Measurements from ENCODE around the gene RANBP1. TPM values are rescaled to one million over a fixed set of nuclear protein-coding genes. Genes with fewer than 3 reads are reported as not detected.

Gene RANBP1
- total and polyA plus RNA-seq, 2 of the 13 experiments (the other 11 are each of a cell fraction or from before 2014, with no cell fraction given): 181 to 492 TPM

DNA sequence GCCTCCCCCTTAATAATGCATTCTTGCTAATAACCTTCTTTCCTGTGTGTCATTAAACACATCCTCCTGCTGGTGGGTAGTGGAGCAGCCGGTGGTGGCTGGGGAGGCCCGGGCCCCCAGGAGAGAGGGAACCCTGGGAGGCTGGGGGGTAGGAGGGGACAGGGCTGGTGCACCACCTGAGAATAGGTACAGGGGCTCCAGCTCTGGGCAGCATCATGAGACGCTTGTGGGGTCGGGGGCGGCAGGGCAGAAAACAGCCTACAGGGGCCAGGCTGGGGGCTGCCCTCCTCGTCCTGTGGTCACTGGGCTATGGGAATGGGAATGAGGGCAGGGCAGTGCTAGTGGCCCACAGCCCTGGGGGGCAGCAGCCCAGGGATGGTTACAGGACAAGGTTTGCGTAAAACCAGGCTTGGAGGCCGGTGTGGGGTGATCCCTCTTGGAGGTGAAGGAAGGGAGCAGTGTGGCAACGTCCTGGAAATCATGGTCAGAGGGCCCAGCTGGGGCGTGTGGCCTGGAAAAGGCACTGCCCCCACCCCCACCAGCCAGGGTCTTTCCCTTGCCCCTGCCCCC lies 53.4 kb downstream of the RANBP1 start:
- no TSS peak for BruUV-seq (replicated peaks)
- no peak overlapping the region for H3K4me3 ChIP-seq (replicated peaks in 1 of 3; ENCODE audit: insufficient read depth in 1 of 3, low read depth in 2 of 3, low read length in 3 of 3)
- in situ Hi-C loops (cut with HindIII; ENCODE audit: extremely low pct_ligation_motif_present, low pct_unique_long_range_greater_than_20kb): loop anchor here (25.0 kb wide), 1 partner anchor 1207 kb away; no protein-coding TSS in a partner anchor

More for the DNA sequence above, 53.4 kb downstream of the RANBP1 start:
- no peak for TF ChIP-seq CAMTA2 (CRISPR knock-in tag; IDR thresholded peaks at IDR 0.05; ENCODE audit: borderline replicate concordance)
- no peak for TF ChIP-seq ZNF761 (CRISPR knock-in tag; conservative IDR thresholded peaks at IDR 0.05)
- no peak for TF ChIP-seq HOXA5 (CRISPR knock-in tag; IDR thresholded peaks at IDR 0.05)
- no peak for TF ChIP-seq MIER2 (CRISPR knock-in tag; IDR thresholded peaks at IDR 0.05)
- TF ChIP-seq, protein P1, sequence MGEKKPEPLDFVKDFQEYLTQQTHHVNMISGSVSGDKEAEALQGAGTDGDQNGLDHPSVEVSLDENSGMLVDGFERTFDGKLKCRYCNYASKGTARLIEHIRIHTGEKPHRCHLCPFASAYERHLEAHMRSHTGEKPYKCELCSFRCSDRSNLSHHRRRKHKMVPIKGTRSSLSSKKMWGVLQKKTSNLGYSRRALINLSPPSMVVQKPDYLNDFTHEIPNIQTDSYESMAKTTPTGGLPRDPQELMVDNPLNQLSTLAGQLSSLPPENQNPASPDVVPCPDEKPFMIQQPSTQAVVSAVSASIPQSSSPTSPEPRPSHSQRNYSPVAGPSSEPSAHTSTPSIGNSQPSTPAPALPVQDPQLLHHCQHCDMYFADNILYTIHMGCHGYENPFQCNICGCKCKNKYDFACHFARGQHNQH (CRISPR knock-in tag; IDR thresholded peaks at IDR 0.05): no peak
- TF ChIP-seq, protein P2, sequence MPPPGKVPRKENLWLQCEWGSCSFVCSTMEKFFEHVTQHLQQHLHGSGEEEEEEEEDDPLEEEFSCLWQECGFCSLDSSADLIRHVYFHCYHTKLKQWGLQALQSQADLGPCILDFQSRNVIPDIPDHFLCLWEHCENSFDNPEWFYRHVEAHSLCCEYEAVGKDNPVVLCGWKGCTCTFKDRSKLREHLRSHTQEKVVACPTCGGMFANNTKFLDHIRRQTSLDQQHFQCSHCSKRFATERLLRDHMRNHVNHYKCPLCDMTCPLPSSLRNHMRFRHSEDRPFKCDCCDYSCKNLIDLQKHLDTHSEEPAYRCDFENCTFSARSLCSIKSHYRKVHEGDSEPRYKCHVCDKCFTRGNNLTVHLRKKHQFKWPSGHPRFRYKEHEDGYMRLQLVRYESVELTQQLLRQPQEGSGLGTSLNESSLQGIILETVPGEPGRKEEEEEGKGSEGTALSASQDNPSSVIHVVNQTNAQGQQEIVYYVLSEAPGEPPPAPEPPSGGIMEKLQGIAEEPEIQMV (CRISPR knock-in tag; IDR thresholded peaks at IDR 0.05; ENCODE audit: low read depth): no peak
- TF ChIP-seq ZNF768 (CRISPR knock-in tag; IDR thresholded peaks at IDR 0.05): no peak
- intact Hi-C loops (cut with micrococcal nuclease; ENCODE audit: unreplicated experiment): no loop called here
- DNase-seq (ENCODE audit: low spot score) (no peak), ATAC-seq (no peak), FAIRE-seq (no peak)
- ChIA-PET CTCF (ENCODE audit: low intra/inter-chr PET ratio, low total read pairs) (no interaction called here), POLR2A (no interaction called here)
- H2AFZ ChIP-seq (ENCODE audit: low read length): no peak overlapping the region
- H3K9me3 ChIP-seq (ENCODE audit: low read length): no peaks in the 10 kb centered on the region
- H3K4me1 ChIP-seq (ENCODE audit: insufficient read depth, low read length): peaks cover 6% of the 10 kb centered on the region; the same call in 1 of the 2 replicates
- H3K4me2 ChIP-seq (ENCODE audit: low read depth, low read length): no peak overlapping the region
- H3K27me3 ChIP-seq (ENCODE audit: control insufficient read depth in 1 of 2, insufficient read depth in 2 of 2, low read length in 2 of 2): peaks cover 21 to 74% of the 10 kb centered on the region in 2 experiments
- H3K9ac ChIP-seq (ENCODE audit: insufficient read depth, low read depth, low read length): no peak overlapping the region
- no peak overlapping the region for H3K27ac ChIP-seq (ENCODE audit: extremely low read length, insufficient read depth, low read length)
- 40% methylated on average over 5 of the region's 10 CpGs for WGBS (ENCODE audit: low lambda C conversion rate)
- no peaks in the 10 kb centered on the region for H3K79me2 ChIP-seq (ENCODE audit: insufficient read depth, low read length)
- peaks cover 3% of the 10 kb centered on the region; the same call in 1 of the 2 replicates for H4K20me1 ChIP-seq (ENCODE audit: insufficient read depth, low read length)
- H3K36me3 ChIP-seq (replicated peaks in 1 of 2; ENCODE audit: control insufficient read depth in 1 of 2, insufficient read depth in 2 of 2, low read length in 2 of 2): no peaks in the 10 kb centered on the region
